ENCODE results near the gene TLE1. TPM values are rescaled to one million over a fixed set of nuclear protein-coding genes. Genes with fewer than 3 reads are reported as not detected.

The TLE1 gene
- total and polyA plus RNA-seq, 9 of the 15 experiments (the other 6 are each of a cell fraction or from before 2014, with no cell fraction given) = 0.11 TPM; not detected in 8

- Histone ChIP-seq H3K79me2 (ENCODE audit: control insufficient read depth, insufficient read depth, low read length) (no peaks in the 10 kb centered on the region), H2AFZ (ENCODE audit: low read depth, low read length) (no peak overlapping the region), H3K27ac (ENCODE audit: extremely low read depth, low read depth, low read length) (no peak overlapping the region), H3K9me3 (replicated peaks; ENCODE audit: control insufficient read depth, insufficient read depth, low read depth, low read length) (no peaks in the 10 kb centered on the region), H3K4me3 (no peak overlapping the region), H3K4me2 (ENCODE audit: insufficient read depth, low read length) (no peak overlapping the region), H3K36me3 (ENCODE audit: control insufficient read depth, insufficient read depth, low read length) (no peaks in the 10 kb centered on the region), H3K9ac (ENCODE audit: insufficient read depth in 1 of 2, low read depth in 2 of 2, low read length in 2 of 2) (no peak overlapping the region), H3K9me1 (ENCODE audit: control insufficient read depth, insufficient read depth, low read length) (no peaks in the 10 kb centered on the region), H3K27me3 (ENCODE audit: control insufficient read depth in 2 of 2, insufficient read depth in 2 of 2, low read length in 2 of 2) (no peaks in the 10 kb centered on the region), H4K20me1 (replicated peaks; ENCODE audit: control insufficient read depth, insufficient read depth, low read length) (no peaks in the 10 kb centered on the region), H3K4me1 (replicated peaks in 1 of 2; ENCODE audit: control insufficient read depth in 2 of 2, insufficient read depth in 2 of 2, low read length in 2 of 2) (no peaks in the 10 kb centered on the region)
- intact Hi-C loops (cut with micrococcal nuclease) (no loop called here), in situ Hi-C loops (cut with MboI) (no loop called here)
- POLR2A ChIA-PET = no interaction called here
- DNase-seq (ENCODE audit: extremely low read depth in 1 of 4, low spot score in 3 of 4) (no peak), ATAC-seq (no peak), FAIRE-seq (no peak)
- WGBS (ENCODE audit: insufficient coverage, low coverage, missing lambda C conversion rate) = 2% methylated on average over 5 of the region's 5 CpGs
- BruUV-seq (replicated peaks) = no TSS peak
- TF ChIP-seq ZNF584 (CRISPR knock-in tag; IDR thresholded peaks at IDR 0.05; ENCODE audit: low read depth) (no peak), ZNF764 (CRISPR knock-in tag; IDR thresholded peaks at IDR 0.05; ENCODE audit: low read depth) (no peak), CCNT2 (IDR thresholded peaks at IDR 0.05; ENCODE audit: borderline replicate concordance, extremely low read depth, insufficient read length, low read depth, low read length) (no peak), CBFA2T2 (conservative IDR thresholded peaks at IDR 0.05) (no peak), SNIP1 (IDR thresholded peaks at IDR 0.05; ENCODE audit: low read depth) (no peak), SMARCE1 (IDR thresholded peaks at IDR 0.05) (no peak), ZNF316 (IDR thresholded peaks at IDR 0.05) (no peak), RFX7 (CRISPR knock-in tag; IDR thresholded peaks at IDR 0.05) (no peak), FOXM1 (IDR thresholded peaks at IDR 0.05; ENCODE audit: low read depth) (no peak), FOXM1 (CRISPR knock-in tag; IDR thresholded peaks at IDR 0.05; ENCODE audit: low read depth) (no peak), THAP7 (CRISPR knock-in tag; IDR thresholded peaks at IDR 0.05) (no peak), ZBTB1 (CRISPR knock-in tag; IDR thresholded peaks at IDR 0.05; ENCODE audit: borderline replicate concordance, low read depth) (no peak), PHB (CRISPR knock-in tag; IDR thresholded peaks at IDR 0.05) (no peak), RCOR1 (IDR thresholded peaks at IDR 0.05; ENCODE audit: borderline replicate concordance in 1 of 2, low read depth in 2 of 2, low read length in 2 of 2) (no peak), ZNF785 (CRISPR knock-in tag; IDR thresholded peaks at IDR 0.05) (no peak), TCF3 (CRISPR knock-in tag; IDR thresholded peaks at IDR 0.05) (no peak), SUPT5H (IDR thresholded peaks at IDR 0.05) (no peak), ZBED1 (IDR thresholded peaks at IDR 0.05) (no peak)
- TF ChIP-seq, protein P1, sequence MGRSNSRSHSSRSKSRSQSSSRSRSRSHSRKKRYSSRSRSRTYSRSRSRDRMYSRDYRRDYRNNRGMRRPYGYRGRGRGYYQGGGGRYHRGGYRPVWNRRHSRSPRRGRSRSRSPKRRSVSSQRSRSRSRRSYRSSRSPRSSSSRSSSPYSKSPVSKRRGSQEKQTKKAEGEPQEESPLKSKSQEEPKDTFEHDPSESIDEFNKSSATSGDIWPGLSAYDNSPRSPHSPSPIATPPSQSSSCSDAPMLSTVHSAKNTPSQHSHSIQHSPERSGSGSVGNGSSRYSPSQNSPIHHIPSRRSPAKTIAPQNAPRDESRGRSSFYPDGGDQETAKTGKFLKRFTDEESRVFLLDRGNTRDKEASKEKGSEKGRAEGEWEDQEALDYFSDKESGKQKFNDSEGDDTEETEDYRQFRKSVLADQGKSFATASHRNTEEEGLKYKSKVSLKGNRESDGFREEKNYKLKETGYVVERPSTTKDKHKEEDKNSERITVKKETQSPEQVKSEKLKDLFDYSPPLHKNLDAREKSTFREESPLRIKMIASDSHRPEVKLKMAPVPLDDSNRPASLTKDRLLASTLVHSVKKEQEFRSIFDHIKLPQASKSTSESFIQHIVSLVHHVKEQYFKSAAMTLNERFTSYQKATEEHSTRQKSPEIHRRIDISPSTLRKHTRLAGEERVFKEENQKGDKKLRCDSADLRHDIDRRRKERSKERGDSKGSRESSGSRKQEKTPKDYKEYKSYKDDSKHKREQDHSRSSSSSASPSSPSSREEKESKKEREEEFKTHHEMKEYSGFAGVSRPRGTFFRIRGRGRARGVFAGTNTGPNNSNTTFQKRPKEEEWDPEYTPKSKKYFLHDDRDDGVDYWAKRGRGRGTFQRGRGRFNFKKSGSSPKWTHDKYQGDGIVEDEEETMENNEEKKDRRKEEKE (IDR thresholded peaks at IDR 0.05; ENCODE audit: borderline replicate concordance in 1 of 2, control insufficient read depth in 1 of 2, low read depth in 2 of 2, low read length in 1 of 2) = no peak
- CTCF ChIA-PET (ENCODE audit: low intra/inter-chr PET ratio) = no interaction called here
Measured at GRCh38 chr9:81566074-81566698, 123.2 kb downstream of the TLE1 start.
